H1 (cell line): ENCODE measurements around the gene MELTF. TPM values are rescaled to one million over a fixed set of nuclear protein-coding genes. Genes with fewer than 3 reads are reported as not detected.

ENCODE experiments used
- BRCA1 ChIP-seq: IDR thresholded peaks from 2 replicates; pipeline ENCODE4 v1.6.1; 2012; ENCODE audit warnings: low read depth, low read length, improper control_type of control experiment
- polyA plus RNA-seq, 7 experiments: library from polyadenylated mRNA; depleted of rRNA in 3 of 7; stranded (reverse) in 5 of 7; unstranded in 2 of 7; fragments of >200 nt in 5 of 7; fragments of 200-250 nt in 2 of 7; gene quantifications; 1 replicate in 5 of 7; 2 replicates in 1 of 7; 4 replicates in 1 of 7; pipeline versions ENCODE4 v1.2.1 to v1.2.3, GENCODE V29; 2011 to 2013; ENCODE audit warnings: missing spikeins in 2 of 7, mixed read lengths in 2 of 7
- total RNA-seq: library from RNA; stranded (reverse); fragmentation: NEBNext Ultra II Directional; extraction: Animal tissue kit (Norgen Biotek cat#: 25700); gene quantifications from 2 replicates; pipeline ENCODE4 v1.2.1, GENCODE V29; 2021
- TF ChIP-seq, protein P1 (sequence below): fragments of 300-600 bp; sonication (generic); IDR thresholded peaks from 2 replicates; pipeline ENCODE4 v1.7.1; 2012; ENCODE audit warnings: low read length, moderate library complexity, mild to moderate bottlenecking, inconsistent platforms; ENCODE audit not compliant: insufficient replicate concordance

The MELTF gene
- total and polyA plus RNA-seq, 2 of the 8 experiments (the other 6 are each of a cell fraction or from before 2014, with no cell fraction given), result 1.7 to 3.5 TPM

DNA sequence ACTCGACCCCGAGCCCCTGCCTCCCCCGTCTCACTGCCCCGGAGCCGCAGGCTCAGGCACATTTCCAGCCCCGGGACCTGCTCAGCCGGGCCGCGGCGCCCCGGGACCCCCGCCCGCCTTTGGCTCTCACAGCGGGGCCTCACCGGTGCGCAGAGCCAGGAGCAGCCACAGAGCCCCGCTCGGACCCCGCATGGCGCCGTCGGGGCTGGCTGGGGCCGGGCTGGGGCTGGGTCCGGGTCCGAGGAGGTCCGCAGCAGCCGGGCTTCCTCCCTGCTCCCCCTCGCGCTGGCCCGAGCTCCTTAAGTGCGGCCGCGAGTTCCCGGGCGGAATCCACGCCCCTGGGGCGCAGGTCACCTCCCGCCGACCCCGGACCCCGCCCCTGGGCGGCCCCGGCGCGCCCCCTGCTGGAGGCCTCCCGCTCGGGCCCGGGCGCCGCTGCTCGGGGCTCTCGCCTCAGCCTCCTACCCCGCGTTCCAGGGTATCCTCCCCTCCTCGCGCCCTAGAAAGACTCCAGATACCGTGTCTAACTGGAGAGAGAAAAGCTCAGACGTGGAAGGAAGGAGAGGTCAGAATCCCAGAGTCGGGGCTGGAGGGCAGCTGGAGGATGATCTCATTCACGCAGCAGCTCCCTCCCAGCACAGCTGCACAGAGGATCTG, at the start of gene MELTF (continued):
- TF ChIP-seq, protein P1, sequence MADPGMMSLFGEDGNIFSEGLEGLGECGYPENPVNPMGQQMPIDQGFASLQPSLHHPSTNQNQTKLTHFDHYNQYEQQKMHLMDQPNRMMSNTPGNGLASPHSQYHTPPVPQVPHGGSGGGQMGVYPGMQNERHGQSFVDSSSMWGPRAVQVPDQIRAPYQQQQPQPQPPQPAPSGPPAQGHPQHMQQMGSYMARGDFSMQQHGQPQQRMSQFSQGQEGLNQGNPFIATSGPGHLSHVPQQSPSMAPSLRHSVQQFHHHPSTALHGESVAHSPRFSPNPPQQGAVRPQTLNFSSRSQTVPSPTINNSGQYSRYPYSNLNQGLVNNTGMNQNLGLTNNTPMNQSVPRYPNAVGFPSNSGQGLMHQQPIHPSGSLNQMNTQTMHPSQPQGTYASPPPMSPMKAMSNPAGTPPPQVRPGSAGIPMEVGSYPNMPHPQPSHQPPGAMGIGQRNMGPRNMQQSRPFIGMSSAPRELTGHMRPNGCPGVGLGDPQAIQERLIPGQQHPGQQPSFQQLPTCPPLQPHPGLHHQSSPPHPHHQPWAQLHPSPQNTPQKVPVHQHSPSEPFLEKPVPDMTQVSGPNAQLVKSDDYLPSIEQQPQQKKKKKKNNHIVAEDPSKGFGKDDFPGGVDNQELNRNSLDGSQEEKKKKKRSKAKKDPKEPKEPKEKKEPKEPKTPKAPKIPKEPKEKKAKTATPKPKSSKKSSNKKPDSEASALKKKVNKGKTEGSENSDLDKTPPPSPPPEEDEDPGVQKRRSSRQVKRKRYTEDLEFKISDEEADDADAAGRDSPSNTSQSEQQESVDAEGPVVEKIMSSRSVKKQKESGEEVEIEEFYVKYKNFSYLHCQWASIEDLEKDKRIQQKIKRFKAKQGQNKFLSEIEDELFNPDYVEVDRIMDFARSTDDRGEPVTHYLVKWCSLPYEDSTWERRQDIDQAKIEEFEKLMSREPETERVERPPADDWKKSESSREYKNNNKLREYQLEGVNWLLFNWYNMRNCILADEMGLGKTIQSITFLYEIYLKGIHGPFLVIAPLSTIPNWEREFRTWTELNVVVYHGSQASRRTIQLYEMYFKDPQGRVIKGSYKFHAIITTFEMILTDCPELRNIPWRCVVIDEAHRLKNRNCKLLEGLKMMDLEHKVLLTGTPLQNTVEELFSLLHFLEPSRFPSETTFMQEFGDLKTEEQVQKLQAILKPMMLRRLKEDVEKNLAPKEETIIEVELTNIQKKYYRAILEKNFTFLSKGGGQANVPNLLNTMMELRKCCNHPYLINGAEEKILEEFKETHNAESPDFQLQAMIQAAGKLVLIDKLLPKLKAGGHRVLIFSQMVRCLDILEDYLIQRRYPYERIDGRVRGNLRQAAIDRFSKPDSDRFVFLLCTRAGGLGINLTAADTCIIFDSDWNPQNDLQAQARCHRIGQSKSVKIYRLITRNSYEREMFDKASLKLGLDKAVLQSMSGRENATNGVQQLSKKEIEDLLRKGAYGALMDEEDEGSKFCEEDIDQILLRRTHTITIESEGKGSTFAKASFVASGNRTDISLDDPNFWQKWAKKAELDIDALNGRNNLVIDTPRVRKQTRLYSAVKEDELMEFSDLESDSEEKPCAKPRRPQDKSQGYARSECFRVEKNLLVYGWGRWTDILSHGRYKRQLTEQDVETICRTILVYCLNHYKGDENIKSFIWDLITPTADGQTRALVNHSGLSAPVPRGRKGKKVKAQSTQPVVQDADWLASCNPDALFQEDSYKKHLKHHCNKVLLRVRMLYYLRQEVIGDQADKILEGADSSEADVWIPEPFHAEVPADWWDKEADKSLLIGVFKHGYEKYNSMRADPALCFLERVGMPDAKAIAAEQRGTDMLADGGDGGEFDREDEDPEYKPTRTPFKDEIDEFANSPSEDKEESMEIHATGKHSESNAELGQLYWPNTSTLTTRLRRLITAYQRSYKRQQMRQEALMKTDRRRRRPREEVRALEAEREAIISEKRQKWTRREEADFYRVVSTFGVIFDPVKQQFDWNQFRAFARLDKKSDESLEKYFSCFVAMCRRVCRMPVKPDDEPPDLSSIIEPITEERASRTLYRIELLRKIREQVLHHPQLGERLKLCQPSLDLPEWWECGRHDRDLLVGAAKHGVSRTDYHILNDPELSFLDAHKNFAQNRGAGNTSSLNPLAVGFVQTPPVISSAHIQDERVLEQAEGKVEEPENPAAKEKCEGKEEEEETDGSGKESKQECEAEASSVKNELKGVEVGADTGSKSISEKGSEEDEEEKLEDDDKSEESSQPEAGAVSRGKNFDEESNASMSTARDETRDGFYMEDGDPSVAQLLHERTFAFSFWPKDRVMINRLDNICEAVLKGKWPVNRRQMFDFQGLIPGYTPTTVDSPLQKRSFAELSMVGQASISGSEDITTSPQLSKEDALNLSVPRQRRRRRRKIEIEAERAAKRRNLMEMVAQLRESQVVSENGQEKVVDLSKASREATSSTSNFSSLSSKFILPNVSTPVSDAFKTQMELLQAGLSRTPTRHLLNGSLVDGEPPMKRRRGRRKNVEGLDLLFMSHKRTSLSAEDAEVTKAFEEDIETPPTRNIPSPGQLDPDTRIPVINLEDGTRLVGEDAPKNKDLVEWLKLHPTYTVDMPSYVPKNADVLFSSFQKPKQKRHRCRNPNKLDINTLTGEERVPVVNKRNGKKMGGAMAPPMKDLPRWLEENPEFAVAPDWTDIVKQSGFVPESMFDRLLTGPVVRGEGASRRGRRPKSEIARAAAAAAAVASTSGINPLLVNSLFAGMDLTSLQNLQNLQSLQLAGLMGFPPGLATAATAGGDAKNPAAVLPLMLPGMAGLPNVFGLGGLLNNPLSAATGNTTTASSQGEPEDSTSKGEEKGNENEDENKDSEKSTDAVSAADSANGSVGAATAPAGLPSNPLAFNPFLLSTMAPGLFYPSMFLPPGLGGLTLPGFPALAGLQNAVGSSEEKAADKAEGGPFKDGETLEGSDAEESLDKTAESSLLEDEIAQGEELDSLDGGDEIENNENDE, result no peak
- no peak for TF ChIP-seq BRCA1
